ENCODE measurements around the gene NRDC.
"Not testable (repeated sequence)": the region's sequence is repeated elsewhere in the genome, so short reads cannot be mapped to it uniquely, and the experiment has no call there.

Gene NRDC

GRCh38 chr1:51875836-51876235, 2.7 kb downstream of the NRDC start:
- peaks cover 5% of the 10 kb centered on the region; the same call in 1 of the 2 replicates for H4K20me1 ChIP-seq (ENCODE audit: low read depth, low read length)
- no peak overlapping the region for H2AFZ ChIP-seq (ENCODE audit: low read depth, low read length, severe bottlenecking)
- H3K4me2 ChIP-seq (ENCODE audit: low read depth, low read length, poor library complexity, severe bottlenecking) = peak overlapping the region; percentile 59
- peaks cover 75% of the 10 kb centered on the region for H3K79me2 ChIP-seq (ENCODE audit: insufficient read depth, low read length)
- no peak overlapping the region for H3K4me3 ChIP-seq (ENCODE audit: insufficient read depth, low read length, poor library complexity, severe bottlenecking)
- no peak for TF ChIP-seq EZH2phosphoT487 (conservative IDR thresholded peaks at IDR 0.05; ENCODE audit: low read length)
- TF ChIP-seq CTCF (IDR thresholded peaks at IDR 0.05; ENCODE audit: insufficient read depth, low read length, poor library complexity, severe bottlenecking) = no peak
- H3K9me2 ChIP-seq (replicated peaks; ENCODE audit: insufficient read depth, low read length) = no peaks in the 10 kb centered on the region
- H3K27ac ChIP-seq (ENCODE audit: low read depth, low read length) = no peak overlapping the region
- H3K27me3 ChIP-seq (ENCODE audit: low read length) = no peaks in the 10 kb centered on the region
- H3K9ac ChIP-seq (ENCODE audit: low read length) = no peak overlapping the region
- H3K9me3 ChIP-seq (ENCODE audit: insufficient read depth, low read length) = no peaks in the 10 kb centered on the region
- no peaks in the 10 kb centered on the region; the same call in 1 of the 2 replicates for H3F3A ChIP-seq (ENCODE audit: insufficient read depth)
- H3K36me3 ChIP-seq (ENCODE audit: low read length) = no peaks in the 10 kb centered on the region

- TF ChIP-seq CTCF (IDR thresholded peaks at IDR 0.05; ENCODE audit: insufficient read depth, low read length, poor library complexity, severe bottlenecking) (no peak), EZH2phosphoT487 (conservative IDR thresholded peaks at IDR 0.05; ENCODE audit: low read length) (no peak)
- Histone ChIP-seq H2AFZ (ENCODE audit: low read depth, low read length, severe bottlenecking) (no peak overlapping the region), H3K27me3 (ENCODE audit: low read length) (no peaks in the 10 kb centered on the region), H4K20me1 (ENCODE audit: low read depth, low read length) (peaks cover 5% of the 10 kb centered on the region; the same call in 1 of the 2 replicates), H3K9ac (ENCODE audit: low read length) (no peak overlapping the region), H3K4me3 (ENCODE audit: insufficient read depth, low read length, poor library complexity, severe bottlenecking) (no peak overlapping the region), H3K9me3 (ENCODE audit: insufficient read depth, low read length) (no peaks in the 10 kb centered on the region), H3K4me2 (ENCODE audit: low read depth, low read length, poor library complexity, severe bottlenecking) (peak overlapping the region; percentile 59), H3F3A (ENCODE audit: insufficient read depth) (no peaks in the 10 kb centered on the region), H3K27ac (ENCODE audit: low read depth, low read length) (no peak overlapping the region), H3K9me2 (replicated peaks; ENCODE audit: insufficient read depth, low read length) (no peaks in the 10 kb centered on the region), H3K36me3 (ENCODE audit: low read length) (no peaks in the 10 kb centered on the region), H3K79me2 (ENCODE audit: insufficient read depth, low read length) (peaks cover 80% of the 10 kb centered on the region)
These were observed 3.2 kb downstream of the NRDC start for GRCh38 chr1:51875291-51875772.

DNA sequence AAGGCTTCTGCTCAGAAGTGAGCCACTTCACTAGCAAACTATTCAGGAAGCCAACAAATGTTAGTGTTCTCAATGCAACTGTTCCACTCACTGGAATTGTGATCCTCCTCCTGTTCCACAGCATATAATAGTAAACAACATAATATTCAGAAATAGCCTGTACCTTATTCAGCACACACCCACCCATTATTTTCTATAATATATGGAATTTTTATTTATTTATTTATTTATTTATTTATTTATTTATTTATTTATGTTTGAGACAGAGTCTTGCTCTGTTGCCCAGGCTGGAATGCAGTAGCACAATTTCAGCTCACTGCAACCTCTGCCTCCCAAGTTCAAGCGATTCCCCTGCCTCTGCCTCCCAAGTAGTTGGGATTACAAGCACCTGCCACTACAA, 5.3 kb downstream of the NRDC start:
- H3K4me3 ChIP-seq (ENCODE audit: insufficient read depth, low read length, poor library complexity, severe bottlenecking); H2AFZ ChIP-seq (ENCODE audit: low read depth, low read length, severe bottlenecking); H3K36me3 ChIP-seq (ENCODE audit: low read length); H3K4me2 ChIP-seq (ENCODE audit: low read depth, low read length, poor library complexity, severe bottlenecking); H4K20me1 ChIP-seq (ENCODE audit: low read depth, low read length); H3K9ac ChIP-seq (ENCODE audit: low read length); H3F3A ChIP-seq (ENCODE audit: insufficient read depth); H3K9me3 ChIP-seq (ENCODE audit: insufficient read depth, low read length); H3K27ac ChIP-seq (ENCODE audit: low read depth, low read length); H3K27me3 ChIP-seq (ENCODE audit: low read length); H3K9me2 ChIP-seq (replicated peaks; ENCODE audit: insufficient read depth, low read length): not testable (repeated sequence)
- peaks cover 98% of the 10 kb centered on the region for H3K79me2 ChIP-seq (ENCODE audit: insufficient read depth, low read length)

- H3K36me3 ChIP-seq (ENCODE audit: low read length) = no peaks in the 10 kb centered on the region
- no peak for TF ChIP-seq EZH2phosphoT487 (conservative IDR thresholded peaks at IDR 0.05; ENCODE audit: low read length)
- no peak for TF ChIP-seq CTCF (IDR thresholded peaks at IDR 0.05; ENCODE audit: insufficient read depth, low read length, poor library complexity, severe bottlenecking)
- H2AFZ ChIP-seq (ENCODE audit: low read depth, low read length, severe bottlenecking) = no peak overlapping the region
- no peak overlapping the region for H3K9ac ChIP-seq (ENCODE audit: low read length)
- no peaks in the 10 kb centered on the region for H3K9me3 ChIP-seq (ENCODE audit: insufficient read depth, low read length)
- no peaks in the 10 kb centered on the region for H3K9me2 ChIP-seq (replicated peaks; ENCODE audit: insufficient read depth, low read length)
- H3K79me2 ChIP-seq (ENCODE audit: insufficient read depth, low read length) = peaks cover 98% of the 10 kb centered on the region
- H4K20me1 ChIP-seq (ENCODE audit: low read depth, low read length) = peaks cover 5% of the 10 kb centered on the region; the same call in 1 of the 2 replicates
- H3K4me2 ChIP-seq (ENCODE audit: low read depth, low read length, poor library complexity, severe bottlenecking) = no peak overlapping the region
- H3K27ac ChIP-seq (ENCODE audit: low read depth, low read length) = no peak overlapping the region
- no peaks in the 10 kb centered on the region for H3K27me3 ChIP-seq (ENCODE audit: low read length)
- no peak overlapping the region for H3K4me3 ChIP-seq (ENCODE audit: insufficient read depth, low read length, poor library complexity, severe bottlenecking)
- no peaks in the 10 kb centered on the region for H3F3A ChIP-seq (ENCODE audit: insufficient read depth)
These were observed 7.1 kb downstream of the NRDC start for GRCh38 chr1:51871351-51871975.

All from SU-DHL-6 (cell line).